PC-9 (cell line): Measurements from ENCODE around the gene CDK17.

Source experiments
- CTCF ChIP-seq: fragments of 200-600 bp; sonication (generic); conservative IDR thresholded peaks from 2 replicates; pipeline ENCODE4 v1.6.1; 2017; ENCODE audit warnings: mixed run types, antibody characterized with exemption, mild to moderate bottlenecking, moderate library complexity
- EZH2 ChIP-seq: fragments of 200-600 bp; sonication (generic); IDR thresholded peaks from 2 replicates; pipeline ENCODE4 v1.8.0; 2017; ENCODE audit warnings: antibody characterized with exemption, low read depth

- TF ChIP-seq CTCF (no peak), EZH2 (no peak)
These were observed 45.7 kb upstream of the CDK17 start for GRCh38 chr12:96445691-96446583.
